SU-DHL-6 (cell line): Measurements from ENCODE around the gene FOXK1.

ENCODE experiments used
- H2AFZ ChIP-seq: fragments of 200-600 bp; sonication (generic); 2 replicates; pipeline ENCODE4 v1.6.1; 2014; ENCODE audit warnings: low read depth, mild to moderate bottlenecking, moderate library complexity, mixed read lengths, antibody characterized with exemption, low read length; ENCODE audit not compliant: severe bottlenecking
- H3F3A ChIP-seq: fragments of 200-600 bp; shearing (Covaris generic); 2 replicates; pipeline ENCODE4 v1.6.0; 2016; ENCODE audit warnings: antibody characterized with exemption, mild to moderate bottlenecking; ENCODE audit not compliant: insufficient read depth
- H3K27ac ChIP-seq: fragments of 200-600 bp; sonication (generic); 2 replicates; pipeline ENCODE4 v1.5.1; 2016; ENCODE audit warnings: low read depth, mild to moderate bottlenecking, low read length, moderate library complexity, mixed read lengths
- H3K27me3 ChIP-seq: fragments of 200-600 bp; sonication (generic), shearing (Covaris generic); 2 replicates; pipeline ENCODE4 v1.6.0; 2014; ENCODE audit warnings: mild to moderate bottlenecking, low read length
- H3K36me3 ChIP-seq: fragments of 200-600 bp; sonication (generic); 2 replicates; pipeline ENCODE4 v1.6.1; 2014; ENCODE audit warnings: mild to moderate bottlenecking, low read length, mixed read lengths
- H3K4me2 ChIP-seq: fragments of 300-600, 200-600 bp; shearing (Covaris generic), sonication (generic); 2 replicates; pipeline ENCODE4 v1.6.0; 2014; ENCODE audit warnings: low read length, low read depth, mild to moderate bottlenecking; ENCODE audit not compliant: poor library complexity, severe bottlenecking
- H3K4me3 ChIP-seq: fragments of 200-600 bp; sonication (generic); 2 replicates; pipeline ENCODE4 v1.5.1; 2014; ENCODE audit warnings: antibody characterized with exemption, low read length, mild to moderate bottlenecking, mixed read lengths; ENCODE audit not compliant: insufficient read depth, poor library complexity, severe bottlenecking
- H3K79me2 ChIP-seq: fragments of 200-600 bp; sonication (generic); 2 replicates; pipeline ENCODE4 v1.6.1; 2014; ENCODE audit warnings: mild to moderate bottlenecking, low read length, moderate library complexity; ENCODE audit not compliant: insufficient read depth
- H3K9ac ChIP-seq: fragments of 200-600 bp; sonication (generic); 2 replicates; pipeline ENCODE4 v1.7.0; 2014; ENCODE audit warnings: mild to moderate bottlenecking, low read length
- H3K9me2 ChIP-seq: fragments of 200-600 bp; sonication (generic); replicated peaks from 2 replicates; pipeline ENCODE4 v1.6.1; 2014; ENCODE audit warnings: low read length; ENCODE audit not compliant: insufficient read depth
- H3K9me3 ChIP-seq: fragments of 200-600 bp; sonication (generic); 2 replicates; pipeline ENCODE4 v1.6.1; 2014; ENCODE audit warnings: low read length, mixed read lengths; ENCODE audit not compliant: insufficient read depth
- H4K20me1 ChIP-seq: fragments of 200-600 bp; sonication (generic); 2 replicates; pipeline ENCODE4 v1.6.1; 2014; ENCODE audit warnings: low read depth, mild to moderate bottlenecking, antibody characterized with exemption, low read length, moderate library complexity, mixed read lengths
- EZH2phosphoT487 ChIP-seq: fragments of 200-600 bp; sonication (generic), shearing (Covaris generic); conservative IDR thresholded peaks from 2 replicates; pipeline ENCODE4 v1.6.1; 2018; ENCODE audit warnings: mild to moderate bottlenecking, antibody characterized with exemption, low read length, moderate library complexity, mixed read lengths
- TF ChIP-seq, protein P1 (sequence below): fragments of 200-600 bp; sonication (generic); IDR thresholded peaks from one replicate; pipeline ENCODE4 v1.5.1; 2017; ENCODE audit warnings: antibody characterized with exemption, mild to moderate bottlenecking, low read length, moderate library complexity; ENCODE audit not compliant: insufficient read depth, poor library complexity, severe bottlenecking

The FOXK1 gene

DNA sequence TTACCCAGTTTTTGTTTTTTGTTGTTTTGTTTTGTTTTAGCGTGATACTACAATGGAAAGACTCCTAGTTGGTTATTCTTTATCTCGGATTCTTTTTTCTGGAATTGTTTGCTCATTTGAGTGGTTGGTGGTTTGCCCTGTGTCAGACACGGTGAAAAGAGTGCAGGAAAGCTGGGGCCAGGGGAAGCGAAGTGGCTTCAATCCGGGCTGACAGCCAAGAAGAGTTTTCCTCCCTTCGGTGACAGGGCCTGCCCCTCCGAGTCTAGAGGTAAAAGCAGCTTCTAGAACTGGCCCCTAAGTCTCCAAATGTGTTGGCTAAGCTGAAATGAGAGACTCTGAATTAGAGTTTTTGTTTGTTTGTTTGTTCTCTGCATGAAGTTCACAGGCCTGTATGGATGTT lies 87.7 kb downstream of the FOXK1 start:
- Histone ChIP-seq H3K9ac (no peak overlapping the region), H3K4me2 (no peak overlapping the region), H3K9me3 (no peaks in the 10 kb centered on the region), H3K9me2 (no peaks in the 10 kb centered on the region), H3F3A (0 out of 2 replicates have a peak, but pooled peaks cover 7% of the 10 kb centered on the region), H3K27me3 (no peaks in the 10 kb centered on the region), H3K36me3 (no peaks in the 10 kb centered on the region), H4K20me1 (no peaks in the 10 kb centered on the region), H3K79me2 (no peaks in the 10 kb centered on the region), H2AFZ (no peak overlapping the region), H3K27ac (no peak overlapping the region), H3K4me3 (no peak overlapping the region)
- no peak for TF ChIP-seq EZH2phosphoT487
- TF ChIP-seq, protein P1, sequence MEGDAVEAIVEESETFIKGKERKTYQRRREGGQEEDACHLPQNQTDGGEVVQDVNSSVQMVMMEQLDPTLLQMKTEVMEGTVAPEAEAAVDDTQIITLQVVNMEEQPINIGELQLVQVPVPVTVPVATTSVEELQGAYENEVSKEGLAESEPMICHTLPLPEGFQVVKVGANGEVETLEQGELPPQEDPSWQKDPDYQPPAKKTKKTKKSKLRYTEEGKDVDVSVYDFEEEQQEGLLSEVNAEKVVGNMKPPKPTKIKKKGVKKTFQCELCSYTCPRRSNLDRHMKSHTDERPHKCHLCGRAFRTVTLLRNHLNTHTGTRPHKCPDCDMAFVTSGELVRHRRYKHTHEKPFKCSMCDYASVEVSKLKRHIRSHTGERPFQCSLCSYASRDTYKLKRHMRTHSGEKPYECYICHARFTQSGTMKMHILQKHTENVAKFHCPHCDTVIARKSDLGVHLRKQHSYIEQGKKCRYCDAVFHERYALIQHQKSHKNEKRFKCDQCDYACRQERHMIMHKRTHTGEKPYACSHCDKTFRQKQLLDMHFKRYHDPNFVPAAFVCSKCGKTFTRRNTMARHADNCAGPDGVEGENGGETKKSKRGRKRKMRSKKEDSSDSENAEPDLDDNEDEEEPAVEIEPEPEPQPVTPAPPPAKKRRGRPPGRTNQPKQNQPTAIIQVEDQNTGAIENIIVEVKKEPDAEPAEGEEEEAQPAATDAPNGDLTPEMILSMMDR, result no peak

DNA sequence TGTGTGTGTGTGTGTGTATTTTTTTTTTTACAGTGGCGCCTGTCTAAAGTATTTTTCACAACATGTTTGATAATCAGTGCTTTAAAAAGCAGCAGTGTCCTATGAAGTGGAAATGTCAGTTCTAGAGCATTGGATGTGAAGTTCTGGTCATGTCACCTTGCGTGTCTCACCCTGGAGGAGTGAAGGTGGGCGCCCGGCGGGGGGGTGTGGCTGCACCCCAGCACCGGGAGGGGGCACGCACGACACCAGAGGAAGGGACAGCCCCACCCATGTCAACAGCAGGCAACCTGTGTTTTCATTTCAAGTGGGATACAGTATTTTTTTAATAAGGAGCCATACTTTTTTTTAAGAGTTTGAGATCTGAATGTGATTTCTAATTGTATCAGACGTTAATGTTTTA lies 88.8 kb downstream of the FOXK1 start:
- H3K9me2 ChIP-seq, result no peaks in the 10 kb centered on the region
- H3F3A ChIP-seq, result 0 out of 2 replicates have a peak, but pooled peaks cover 7% of the 10 kb centered on the region
- no peaks in the 10 kb centered on the region for H3K36me3 ChIP-seq
- peaks cover 4% of the 10 kb centered on the region for H3K79me2 ChIP-seq
- TF ChIP-seq, protein P1, result no peak
- no peak for TF ChIP-seq EZH2phosphoT487
- H2AFZ ChIP-seq, result no peak overlapping the region
- H4K20me1 ChIP-seq, result no peaks in the 10 kb centered on the region
- H3K27ac ChIP-seq, result no peak overlapping the region
- H3K4me3 ChIP-seq, result no peak overlapping the region
- H3K9me3 ChIP-seq, result no peaks in the 10 kb centered on the region
- H3K27me3 ChIP-seq, result no peaks in the 10 kb centered on the region
- no peak overlapping the region for H3K4me2 ChIP-seq
- no peak overlapping the region for H3K9ac ChIP-seq

DNA sequence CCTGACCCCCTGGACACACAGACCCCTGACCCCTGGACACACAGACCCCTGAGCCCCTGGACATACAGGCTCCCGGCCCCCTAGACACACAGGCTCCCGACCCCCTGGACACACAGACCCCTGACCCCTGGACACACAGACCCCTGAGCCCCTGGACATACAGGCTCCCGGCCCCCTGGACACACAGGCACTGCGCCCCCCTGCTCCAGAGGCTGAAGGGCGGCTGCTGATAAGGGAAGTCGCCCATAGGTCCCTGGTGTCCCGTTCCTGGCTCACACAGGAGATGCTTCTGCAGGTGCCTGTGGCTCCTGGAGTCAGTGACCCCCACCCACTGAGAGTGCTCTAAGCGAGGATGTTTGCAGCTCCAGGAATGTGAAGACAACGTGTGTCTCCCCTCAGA lies 89.6 kb downstream of the FOXK1 start:
- Histone ChIP-seq H3K27me3 (no peaks in the 10 kb centered on the region), H2AFZ (no peak overlapping the region), H3K4me2 (no peak overlapping the region), H4K20me1 (no peaks in the 10 kb centered on the region), H3K4me3 (no peak overlapping the region), H3K9ac (no peak overlapping the region), H3K36me3 (no peaks in the 10 kb centered on the region), H3K9me2 (no peaks in the 10 kb centered on the region), H3K9me3 (no peaks in the 10 kb centered on the region), H3K79me2 (peaks cover 12% of the 10 kb centered on the region), H3K27ac (no peak overlapping the region), H3F3A (0 out of 2 replicates have a peak, but pooled peaks cover 7% of the 10 kb centered on the region)
- TF ChIP-seq, protein P1, result no peak
- TF ChIP-seq EZH2phosphoT487, result no peak
